HTR-8/SVneo (cell line): Measurements from ENCODE around the gene CPAMD8.
"Not testable (repeated sequence)": the region's sequence is repeated elsewhere in the genome, so short reads cannot be mapped to it uniquely, and the experiment has no call there.

Experiments
- DNase-seq: peaks from one replicate; pipeline ENCODE4 v3.0.0; 2011; ENCODE audit warnings: low spot score, mixed read lengths; ENCODE audit not compliant: insufficient read length
- FAIRE-seq: peaks from 2 replicates; lab custom pipeline; 2011; peaks lifted over from hg19 to GRCh38; lab: Jason Lieb, UNC

The CPAMD8 gene

DNA sequence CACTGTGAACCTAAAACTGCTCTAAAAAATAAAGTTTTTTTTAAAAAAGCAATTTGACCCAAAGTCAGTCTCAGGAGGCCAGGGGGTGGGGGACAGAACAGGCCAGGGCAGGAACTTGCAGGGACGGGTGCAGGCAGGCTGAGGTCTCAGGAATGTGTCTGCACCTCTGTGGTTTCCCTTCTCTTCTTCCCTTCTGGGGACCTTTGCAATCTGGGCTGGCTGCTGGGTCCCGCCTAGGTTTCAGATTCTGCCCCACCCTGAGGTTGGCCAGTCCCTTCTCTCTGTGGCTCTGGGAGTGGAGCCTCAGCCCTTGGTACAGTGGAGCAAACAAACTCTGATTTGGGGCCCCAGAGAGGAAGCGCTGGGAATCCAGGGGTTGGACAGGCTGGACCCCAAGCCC is 143.1 kb downstream of the CPAMD8 start:
- no peak for FAIRE-seq
- no peak for DNase-seq

DNA sequence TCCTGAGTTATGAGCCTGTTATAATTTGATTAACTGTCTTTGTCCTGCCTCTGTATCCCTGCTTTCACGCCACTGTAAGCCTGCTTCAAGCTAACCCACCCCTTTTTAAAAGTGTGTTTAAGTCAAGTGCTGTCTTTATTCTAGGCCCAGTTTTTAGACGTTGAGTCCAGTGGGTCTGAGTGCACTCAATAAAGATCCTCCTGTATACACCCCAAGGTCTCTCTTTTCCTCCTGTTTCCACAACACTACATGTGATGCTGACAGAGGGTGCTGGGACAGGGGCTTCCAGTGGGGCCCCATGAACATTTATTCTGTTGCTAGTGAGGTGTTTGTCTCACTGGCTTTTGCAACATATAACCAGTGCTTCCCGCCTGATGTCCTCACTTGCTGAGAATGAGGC is 144.5 kb downstream of the CPAMD8 start:
- FAIRE-seq (no peak), DNase-seq (no peak)

- FAIRE-seq = no peak
- no peak for DNase-seq
Observed at GRCh38 chr19:16880884-16881554, 145.6 kb downstream of the CPAMD8 start.

DNA sequence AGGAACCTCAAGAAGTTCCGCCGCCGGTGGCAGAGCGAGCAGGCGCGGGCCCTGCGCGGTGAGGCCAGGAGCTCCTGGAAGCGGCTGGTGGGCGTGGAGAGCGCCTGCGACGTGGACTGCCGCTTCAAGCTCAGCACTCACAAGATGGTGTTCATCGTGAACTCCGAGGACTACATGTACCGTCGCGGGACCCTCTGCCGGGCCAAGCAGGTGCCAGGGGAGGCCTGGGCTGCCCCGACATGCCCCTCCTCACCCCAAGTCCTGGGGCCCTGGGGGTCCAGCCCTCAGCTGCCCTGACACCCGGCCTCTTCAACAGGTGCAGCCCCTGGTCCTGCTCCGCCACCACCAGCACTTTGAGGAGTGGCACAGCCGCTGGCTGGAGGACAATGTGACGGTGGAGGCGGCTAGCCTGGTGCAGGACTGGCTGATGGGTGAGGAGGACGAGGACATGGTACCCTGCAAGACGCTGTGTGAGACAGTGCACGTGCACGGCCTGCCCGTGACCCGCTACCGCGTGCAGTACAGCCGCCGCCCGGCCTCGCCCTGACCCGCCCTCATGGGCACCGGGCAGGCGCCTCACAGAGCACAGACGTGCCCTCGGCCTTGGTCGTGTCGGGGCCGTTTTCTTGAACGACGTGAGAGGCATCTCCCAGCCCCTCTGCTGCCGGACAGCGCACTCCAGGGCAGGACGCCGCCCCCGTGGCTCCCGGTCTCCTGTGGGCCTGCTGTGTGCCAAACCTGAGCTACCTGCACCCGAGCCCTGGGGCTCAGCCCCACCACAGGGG is 148.2 kb downstream of the CPAMD8 start:
- DNase-seq = no peak
- FAIRE-seq = no peak

DNA sequence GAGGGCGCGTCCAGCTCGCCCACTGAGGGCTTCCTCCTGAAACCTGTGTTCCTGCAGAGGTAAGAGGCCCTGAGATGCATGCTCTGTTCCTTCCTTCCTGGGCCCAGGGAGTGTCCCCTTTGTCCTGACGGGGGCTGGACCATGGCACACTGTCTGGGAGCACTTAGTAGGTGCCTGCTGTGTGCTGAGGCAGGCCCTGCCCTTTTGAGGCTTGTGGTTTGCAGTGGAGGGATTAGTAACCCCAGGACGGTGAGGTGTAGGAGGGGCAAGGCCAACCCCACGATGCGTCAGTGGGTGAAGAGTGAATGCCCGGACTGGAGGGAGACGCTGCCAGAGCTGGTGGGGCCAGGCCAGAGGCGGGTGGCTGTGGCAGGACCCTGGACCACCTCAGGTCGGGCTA is 149.0 kb downstream of the CPAMD8 start:
- DNase-seq (no peak), FAIRE-seq (no peak)

DNA sequence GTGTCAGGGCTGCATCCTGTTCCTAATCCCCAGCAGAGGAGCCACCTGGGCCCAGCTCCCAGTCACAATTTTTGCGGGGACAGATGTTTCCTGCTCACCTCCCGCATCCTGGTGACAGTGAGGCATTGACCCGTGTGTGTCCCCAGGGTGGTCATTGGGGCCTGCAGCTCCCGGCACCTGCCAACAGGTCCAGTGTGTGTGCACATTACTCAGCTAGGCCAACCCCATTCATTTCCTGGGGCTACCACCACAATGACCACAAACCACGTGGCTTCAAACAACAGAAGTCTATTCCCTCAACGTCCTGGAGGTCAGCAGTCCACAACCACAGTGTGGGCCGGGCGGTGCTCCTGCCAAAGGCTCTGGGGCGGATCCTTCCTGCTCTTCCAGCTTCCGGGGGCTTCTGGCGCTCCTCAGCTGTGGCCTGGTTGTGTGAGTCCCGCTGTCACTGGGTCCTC is 149.7 kb downstream of the CPAMD8 start:
- FAIRE-seq (no peak), DNase-seq (no peak)

- FAIRE-seq (peak; percentile 94), DNase-seq (no peak)
Observed at GRCh38 chr19:16875584-16876555, 150.7 kb downstream of the CPAMD8 start.

DNA sequence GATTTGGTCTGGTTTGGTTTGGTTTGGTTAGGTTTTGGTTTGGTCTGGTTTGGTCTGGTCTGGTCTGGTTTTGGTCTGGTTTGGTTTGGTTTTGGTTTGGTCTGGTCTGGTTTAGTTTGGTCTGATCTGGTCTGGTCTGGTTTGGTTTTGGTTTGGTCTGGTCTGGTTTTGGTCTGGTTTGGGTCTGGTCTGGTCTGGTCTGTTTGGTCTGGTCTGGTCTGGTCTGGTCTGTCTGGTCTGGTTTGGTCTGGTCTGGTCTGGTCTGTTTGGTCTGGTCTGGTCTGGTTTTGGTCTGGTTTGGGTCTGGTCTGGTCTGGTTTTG is 151.7 kb downstream of the CPAMD8 start:
- not testable (repeated sequence) for DNase-seq, FAIRE-seq

GRCh38 chr19:16874250-16874977 is 152.2 kb downstream of the CPAMD8 start:
- DNase-seq (no peak), FAIRE-seq (peak; percentile 80)

GRCh38 chr19:16873594-16873993 is 153.0 kb downstream of the CPAMD8 start:
- FAIRE-seq = no peak
- DNase-seq = no peak

GRCh38 chr19:16872728-16873127 is 153.9 kb downstream of the CPAMD8 start:
- FAIRE-seq = no peak
- DNase-seq = no peak

GRCh38 chr19:16871871-16872270 is 154.7 kb downstream of the CPAMD8 start:
- no peak for DNase-seq
- FAIRE-seq = no peak

DNA sequence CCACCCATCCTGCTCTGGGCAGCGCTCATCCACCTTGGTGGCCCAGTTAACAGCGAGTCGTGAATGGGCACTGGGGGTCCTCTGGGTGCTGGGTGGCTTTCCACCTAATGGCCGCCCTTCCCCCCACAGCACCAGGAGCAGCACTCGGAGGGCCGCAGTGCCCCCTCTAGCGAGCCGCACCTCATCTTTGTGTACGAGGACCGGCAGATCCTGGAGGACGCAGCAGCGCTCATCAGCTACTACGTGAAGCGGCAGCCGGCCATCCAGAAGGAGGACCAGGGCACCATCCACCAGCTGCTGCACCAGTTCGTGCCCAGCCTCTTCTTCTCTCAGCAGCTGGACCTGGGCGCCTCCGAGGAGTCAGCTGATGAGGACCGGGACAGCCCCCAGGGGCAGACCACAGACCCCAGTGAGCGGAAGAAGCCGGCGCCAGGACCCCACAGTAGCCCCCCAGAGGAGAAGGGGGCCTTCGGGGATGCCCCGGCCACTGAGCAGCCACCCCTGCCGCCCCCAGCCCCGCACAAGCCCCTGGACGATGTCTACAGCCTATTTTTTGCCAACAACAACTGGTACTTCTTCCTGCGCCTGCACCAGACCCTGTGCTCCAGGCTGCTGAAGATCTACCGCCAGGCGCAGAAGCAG is 157.2 kb downstream of the CPAMD8 start:
- no peak for FAIRE-seq
- no peak for DNase-seq

GRCh38 chr19:16868423-16869130 is 158.0 kb downstream of the CPAMD8 start:
- no peak for FAIRE-seq
- DNase-seq = no peak

DNA sequence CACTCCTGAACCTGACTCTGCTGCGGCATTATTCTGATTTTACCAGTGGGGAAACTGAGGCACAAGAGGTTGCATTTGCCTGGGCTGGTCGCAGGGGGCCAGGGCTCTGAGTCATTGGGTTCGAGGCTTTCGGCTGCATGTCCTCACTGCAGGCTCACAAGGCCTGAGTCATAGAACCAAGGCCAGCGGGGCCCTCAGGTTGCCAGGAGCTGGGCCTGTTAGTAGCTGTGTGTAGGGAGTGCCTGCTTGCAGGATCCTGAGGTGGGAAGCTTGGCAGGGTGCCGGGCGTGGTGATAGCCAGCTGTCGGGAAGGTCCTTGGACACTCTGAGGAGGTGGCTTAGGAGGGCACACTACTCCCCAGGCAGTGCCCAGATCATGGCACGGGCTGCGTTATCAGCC is 159.4 kb downstream of the CPAMD8 start:
- DNase-seq = no peak

GRCh38 chr19:16862826-16863415 is 163.7 kb downstream of the CPAMD8 start:
- DNase-seq (no peak), FAIRE-seq (no peak)

More for the DNA sequence above, 159.4 kb downstream of the CPAMD8 start:
- no peak for FAIRE-seq

DNA sequence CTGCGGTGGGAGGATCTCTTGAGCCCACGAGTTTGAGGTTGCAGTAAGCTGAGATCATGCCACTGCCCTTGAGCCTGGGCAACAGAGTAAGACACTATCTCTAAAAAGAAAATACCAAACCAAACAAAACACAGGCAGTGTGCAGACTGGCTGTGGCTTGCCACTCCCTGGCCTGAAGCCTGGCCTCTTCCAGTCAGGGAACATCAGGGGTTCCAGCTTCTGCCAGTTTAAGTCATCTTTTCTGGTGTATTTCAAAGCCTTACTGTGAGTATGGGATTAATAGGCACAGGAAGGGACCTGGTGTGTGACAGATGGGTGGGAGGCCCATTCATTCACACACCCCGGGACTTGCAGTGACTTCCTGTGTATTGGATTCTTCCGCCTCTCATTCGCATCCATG is 164.8 kb downstream of the CPAMD8 start:
- FAIRE-seq (no peak), DNase-seq (no peak)

- DNase-seq (no peak), FAIRE-seq (no peak)
Observed at GRCh38 chr19:16861011-16861410, 165.6 kb downstream of the CPAMD8 start.

GRCh38 chr19:16860118-16860517 is 166.5 kb downstream of the CPAMD8 start:
- no peak for DNase-seq

More at GRCh38 chr19:16860118-16860517, 166.5 kb downstream of the CPAMD8 start:
- FAIRE-seq = no peak
